Hepatocyte (in vitro differentiated cells): ENCODE data around the gene ATXN1. TPM values are rescaled to one million over a fixed set of nuclear protein-coding genes. Genes with fewer than 3 reads are reported as not detected.

Experiments
- DNase-seq: peaks from one replicate; pipeline ENCODE4 v3.0.0-alpha.2; 2016; ENCODE audit warnings: low spot score
- H2AFZ ChIP-seq: fragments of 200-600 bp; sonication (generic); 2 replicates; pipeline ENCODE4 v1.6.0; 2016; ENCODE audit warnings: antibody characterized with exemption, mild to moderate bottlenecking
- H3K27ac ChIP-seq: fragments of 200-600 bp; sonication (generic); 2 replicates; pipeline ENCODE4 v1.5.1; 2016; ENCODE audit warnings: mild to moderate bottlenecking
- H3K27me3 ChIP-seq: fragments of 200-600 bp; sonication (generic); 2 replicates; pipeline ENCODE4 v1.6.1; 2016
- H3K36me3 ChIP-seq: fragments of 200-600 bp; sonication (generic); replicated peaks from 2 replicates; pipeline ENCODE4 v1.5.1; 2016; ENCODE audit warnings: low read depth; ENCODE audit not compliant: insufficient read depth
- H3K4me1 ChIP-seq: fragments of 200-600 bp; sonication (generic); 2 replicates; pipeline ENCODE4 v1.5.1; 2016; ENCODE audit warnings: mild to moderate bottlenecking, moderate library complexity; ENCODE audit not compliant: insufficient read depth
- H3K4me2 ChIP-seq: fragments of 200-600 bp; sonication (generic); 2 replicates; pipeline ENCODE4 v1.6.0; 2016
- H3K4me3 ChIP-seq: fragments of 200-600 bp; sonication (generic); 2 replicates; pipeline ENCODE4 v1.5.1; 2016; ENCODE audit warnings: mild to moderate bottlenecking
- H3K79me2 ChIP-seq: fragments of 200-600 bp; sonication (generic); 2 replicates; pipeline ENCODE4 v1.6.0; 2017; ENCODE audit warnings: mild to moderate bottlenecking
- H3K9me2 ChIP-seq: fragments of 200-600 bp; sonication (generic); replicated peaks from 2 replicates; pipeline ENCODE4 v1.6.0; 2017; ENCODE audit warnings: mild to moderate bottlenecking; ENCODE audit not compliant: insufficient read depth
- H3K9me3 ChIP-seq: fragments of 200-600 bp; sonication (generic); 2 replicates; pipeline ENCODE4 v1.5.1; 2016; ENCODE audit warnings: low read depth, mild to moderate bottlenecking
- H4K20me1 ChIP-seq: fragments of 200-600 bp; sonication (generic); 2 replicates; pipeline ENCODE4 v1.6.0; 2016; ENCODE audit warnings: mild to moderate bottlenecking; ENCODE audit not compliant: insufficient read depth, poor library complexity, severe bottlenecking
- EZH2 ChIP-seq: fragments of 200-600 bp; sonication (generic); IDR thresholded peaks from 2 replicates; pipeline ENCODE4 v1.6.1; 2016; ENCODE audit warnings: antibody characterized with exemption, mild to moderate bottlenecking, borderline replicate concordance
- EZH2phosphoT487 ChIP-seq: fragments of 200-600 bp; sonication (generic); IDR thresholded peaks from one replicate; pipeline ENCODE4 v1.6.1; 2018; ENCODE audit warnings: antibody characterized with exemption, mild to moderate bottlenecking, low read depth, moderate library complexity; ENCODE audit not compliant: unreplicated experiment, severe bottlenecking
- WGBS: methylation state at CpG from one replicate; pipeline ENCODE4 v1.1.6; 2016; ENCODE audit warnings: low lambda C conversion rate; ENCODE audit errors: missing lambda C conversion rate; 5-methylcytosine and 5-hydroxymethylcytosine counted together
- polyA plus RNA-seq: library from polyadenylated mRNA; unstranded; fragments of >200 nt; fragmentation: Nextera tagmentation; extraction: Ambion mirVana; gene quantifications from 2 replicates; pipeline ENCODE4 v1.2.1, GENCODE V29; 2016
- total RNA-seq: library from RNA; depleted of rRNA; stranded (reverse); fragments of >200 nt; gene quantifications from 2 replicates; pipeline ENCODE4 v1.2.3, GENCODE V29; 2014
- TF ChIP-seq, protein P1 (sequence below): fragments of 200-600 bp; sonication (generic); IDR thresholded peaks from 2 replicates; pipeline ENCODE4 v1.5.1; 2016; ENCODE audit warnings: antibody characterized with exemption, mild to moderate bottlenecking; ENCODE audit not compliant: poor library complexity

Gene ATXN1
- total and polyA plus RNA-seq, 2 experiments from 2014 or later = 14.7 to 32.6 TPM

DNA sequence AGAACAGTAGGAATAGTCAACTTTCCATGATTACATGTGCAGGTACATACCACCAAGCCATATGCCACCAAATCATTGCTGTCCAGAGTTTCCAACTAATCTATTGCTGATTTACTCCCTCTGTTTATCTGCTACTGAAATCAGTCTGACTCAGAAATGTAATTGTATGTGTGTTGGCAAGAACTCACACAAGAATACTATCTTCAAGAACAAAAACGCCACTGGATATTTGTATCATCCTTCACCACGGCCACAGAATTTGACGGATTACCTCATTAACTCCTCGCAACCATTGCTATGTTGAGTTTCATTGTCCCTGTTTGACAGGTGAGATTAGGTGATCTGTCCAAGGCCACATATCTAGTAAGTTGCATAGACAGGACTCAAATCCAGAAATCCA lies 363.6 kb downstream of the ATXN1 start:
- Histone ChIP-seq H3K4me2 (no peak overlapping the region), H4K20me1 (no peaks in the 10 kb centered on the region), H3K27ac (no peak overlapping the region), H3K9me2 (no peaks in the 10 kb centered on the region), H2AFZ (no peak overlapping the region), H3K4me3 (no peak overlapping the region), H3K27me3 (no peaks in the 10 kb centered on the region), H3K79me2 (no peaks in the 10 kb centered on the region), H3K36me3 (no peaks in the 10 kb centered on the region), H3K9me3 (no peaks in the 10 kb centered on the region), H3K4me1 (peaks cover 5% of the 10 kb centered on the region)
- TF ChIP-seq EZH2 (no peak), EZH2phosphoT487 (no peak)
- 63% methylated on average over 4 of the region's 4 CpGs for WGBS
- no peak for DNase-seq

DNA sequence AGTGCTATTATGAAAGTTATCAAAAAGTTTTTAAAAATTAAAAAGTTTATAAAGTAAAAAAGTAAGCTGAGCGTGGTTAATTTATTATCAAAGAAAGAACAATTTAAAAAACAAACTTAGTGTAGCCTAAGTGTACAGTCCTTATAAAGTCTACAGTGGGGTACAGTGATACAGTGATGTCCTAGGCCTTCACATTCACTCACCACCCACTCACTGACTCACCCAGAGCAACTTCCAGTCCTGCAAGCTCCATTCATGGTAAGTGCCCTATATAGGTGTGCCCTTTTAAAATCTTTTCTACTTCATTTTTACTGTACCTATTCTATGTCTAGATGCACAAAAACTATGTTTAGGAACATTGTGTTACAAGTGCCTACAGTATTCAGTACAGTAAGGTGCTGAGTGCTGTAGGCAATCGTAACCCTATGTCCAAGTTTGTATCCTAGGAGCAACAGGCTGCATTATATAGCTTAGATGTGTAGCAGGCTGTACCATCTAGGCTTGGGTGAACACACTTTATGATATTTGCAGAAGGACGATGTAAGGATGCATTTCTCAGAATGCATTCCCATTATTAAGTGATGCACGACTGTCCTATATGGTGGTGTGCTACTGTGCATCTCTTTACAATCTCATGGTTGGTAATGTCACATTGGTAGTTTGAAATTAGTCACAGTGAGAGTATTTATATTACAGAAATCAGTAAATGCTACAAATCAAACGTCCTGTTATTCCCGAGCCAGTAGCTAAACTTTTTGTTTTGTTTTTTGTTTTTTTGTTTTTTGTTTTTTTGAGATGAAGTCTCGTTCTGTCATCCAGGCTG lies 364.6 kb downstream of the ATXN1 start:
- TF ChIP-seq, protein P1, sequence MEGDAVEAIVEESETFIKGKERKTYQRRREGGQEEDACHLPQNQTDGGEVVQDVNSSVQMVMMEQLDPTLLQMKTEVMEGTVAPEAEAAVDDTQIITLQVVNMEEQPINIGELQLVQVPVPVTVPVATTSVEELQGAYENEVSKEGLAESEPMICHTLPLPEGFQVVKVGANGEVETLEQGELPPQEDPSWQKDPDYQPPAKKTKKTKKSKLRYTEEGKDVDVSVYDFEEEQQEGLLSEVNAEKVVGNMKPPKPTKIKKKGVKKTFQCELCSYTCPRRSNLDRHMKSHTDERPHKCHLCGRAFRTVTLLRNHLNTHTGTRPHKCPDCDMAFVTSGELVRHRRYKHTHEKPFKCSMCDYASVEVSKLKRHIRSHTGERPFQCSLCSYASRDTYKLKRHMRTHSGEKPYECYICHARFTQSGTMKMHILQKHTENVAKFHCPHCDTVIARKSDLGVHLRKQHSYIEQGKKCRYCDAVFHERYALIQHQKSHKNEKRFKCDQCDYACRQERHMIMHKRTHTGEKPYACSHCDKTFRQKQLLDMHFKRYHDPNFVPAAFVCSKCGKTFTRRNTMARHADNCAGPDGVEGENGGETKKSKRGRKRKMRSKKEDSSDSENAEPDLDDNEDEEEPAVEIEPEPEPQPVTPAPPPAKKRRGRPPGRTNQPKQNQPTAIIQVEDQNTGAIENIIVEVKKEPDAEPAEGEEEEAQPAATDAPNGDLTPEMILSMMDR = no peak
- no peak for TF ChIP-seq EZH2
- no peak for TF ChIP-seq EZH2phosphoT487
- no peak for DNase-seq

DNA sequence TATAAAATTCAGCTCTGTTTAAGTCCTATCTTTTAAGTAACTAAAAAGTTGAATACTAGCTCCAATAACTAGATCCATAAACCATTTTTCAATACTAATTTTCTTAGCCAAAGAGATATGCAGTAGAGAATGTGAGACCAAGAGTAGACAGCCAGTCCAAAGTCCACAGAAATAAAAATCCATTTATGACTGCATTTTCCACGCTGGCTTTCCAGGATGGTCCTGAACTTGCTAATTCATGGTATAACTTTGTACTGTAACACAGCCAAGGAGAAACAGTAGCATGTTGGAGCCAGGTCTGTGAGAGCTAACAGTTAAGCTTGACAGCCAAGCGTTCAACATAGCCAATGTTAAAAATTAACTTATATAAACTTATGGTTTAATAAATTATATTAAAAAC lies 366.6 kb downstream of the ATXN1 start:
- H3K27ac ChIP-seq = no peak overlapping the region
- WGBS = 82% methylated on average over 2 of the region's 2 CpGs

More for the DNA sequence above, 364.6 kb downstream of the ATXN1 start:
- Histone ChIP-seq H3K4me2 (no peak overlapping the region), H3K4me1 (peaks cover 3% of the 10 kb centered on the region), H3K4me3 (no peak overlapping the region), H4K20me1 (no peaks in the 10 kb centered on the region), H3K36me3 (no peaks in the 10 kb centered on the region), H3K9me2 (no peaks in the 10 kb centered on the region), H2AFZ (no peak overlapping the region), H3K27ac (no peak overlapping the region), H3K9me3 (no peaks in the 10 kb centered on the region), H3K79me2 (no peaks in the 10 kb centered on the region), H3K27me3 (no peaks in the 10 kb centered on the region)
- WGBS = 95% methylated on average over 7 of the region's 7 CpGs

DNA sequence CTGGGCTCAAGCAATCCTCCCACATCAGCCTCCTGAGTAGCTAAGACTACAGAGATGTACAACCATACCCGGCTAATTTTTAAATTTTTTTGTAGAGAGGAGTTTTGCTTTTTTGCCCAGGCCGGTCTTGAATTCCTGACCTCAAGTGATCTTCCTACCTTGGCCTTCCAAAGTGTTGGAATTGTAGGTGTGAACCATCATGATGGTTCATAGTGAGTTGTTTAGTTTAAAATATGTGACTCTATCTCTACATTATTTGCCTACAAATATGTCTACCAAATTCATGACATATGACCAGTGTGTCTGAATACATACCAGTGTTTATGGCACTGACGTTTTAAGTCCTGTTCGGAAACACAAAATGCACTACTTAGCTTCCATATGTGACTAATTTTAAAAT lies 367.9 kb downstream of the ATXN1 start:
- TF ChIP-seq EZH2 = no peak
- TF ChIP-seq EZH2phosphoT487 = no peak
- TF ChIP-seq, protein P1 = no peak
- Histone ChIP-seq H3K27me3 (no peaks in the 10 kb centered on the region), H3K9me2 (no peaks in the 10 kb centered on the region), H4K20me1 (no peaks in the 10 kb centered on the region), H3K4me2 (no peak overlapping the region), H3K9me3 (no peaks in the 10 kb centered on the region), H3K4me1 (peaks cover 10% of the 10 kb centered on the region), H3K36me3 (no peaks in the 10 kb centered on the region), H3K79me2 (no peaks in the 10 kb centered on the region), H3K4me3 (no peak overlapping the region), H3K27ac (no peak overlapping the region), H2AFZ (no peak overlapping the region)
- 93% methylated on average over 4 of the region's 4 CpGs for WGBS
- DNase-seq = no peak

More for the DNA sequence above, 366.6 kb downstream of the ATXN1 start:
- H4K20me1 ChIP-seq = no peaks in the 10 kb centered on the region
- H3K4me3 ChIP-seq = no peak overlapping the region
- DNase-seq = no peak
- TF ChIP-seq, protein P1 = no peak
- TF ChIP-seq EZH2 = no peak
- no peak for TF ChIP-seq EZH2phosphoT487
- no peaks in the 10 kb centered on the region for H3K9me2 ChIP-seq
- no peak overlapping the region for H3K4me2 ChIP-seq
- no peak overlapping the region for H2AFZ ChIP-seq
- H3K27me3 ChIP-seq = no peaks in the 10 kb centered on the region
- H3K9me3 ChIP-seq = no peaks in the 10 kb centered on the region
- peaks cover 10% of the 10 kb centered on the region for H3K4me1 ChIP-seq
- H3K36me3 ChIP-seq = no peaks in the 10 kb centered on the region
- no peaks in the 10 kb centered on the region for H3K79me2 ChIP-seq
